K562 (cell line): ENCODE results near the gene CRYBG1. TPM values are rescaled to one million over a fixed set of nuclear protein-coding genes. Genes with fewer than 3 reads are reported as not detected.

ENCODE experiments used
- AFF1 ChIP-seq, 2 experiments: fragments of 450-650 bp; IDR thresholded peaks; 2 replicates each; pipeline ENCODE4 v1.6.1; 2018; ENCODE audit warnings: mild to moderate bottlenecking in 2 of 2, low read depth in 1 of 2; ENCODE audit not compliant: partially characterized antibody in 2 of 2
- BCOR ChIP-seq: fragments of 450-650 bp; IDR thresholded peaks from 2 replicates; pipeline ENCODE4 v1.6.1; 2016
- BRCA1 ChIP-seq, 2 experiments: fragments of 450-650 bp in 1 of 2; sonication (generic) in 1 of 2; formaldehyde crosslinking in 1 of 2; IDR thresholded peaks; 2 replicates each; pipeline versions ENCODE4 v1.5.0 to v1.6.1; 2017 to 2020; ENCODE audit warnings: mild to moderate bottlenecking in 1 of 2, missing genetic modification reagents in 1 of 2
- BRD4 ChIP-seq: fragments of 200-600 bp; sonication (generic); IDR thresholded peaks from 2 replicates; pipeline ENCODE4 v1.6.1; 2017; ENCODE audit warnings: inconsistent platforms
- DDX20 ChIP-seq: fragments of 450-650 bp; IDR thresholded peaks from 2 replicates; pipeline ENCODE4 v1.6.1; 2016; ENCODE audit warnings: missing genetic modification characterization, low read depth, mild to moderate bottlenecking, missing compliant biosample characterization, moderate library complexity
- FOXA3 ChIP-seq, 2 experiments: fragments of 450-650 bp in 1 of 2; sonication (generic) in 1 of 2; formaldehyde crosslinking; IDR thresholded peaks in 1 of 2; conservative IDR thresholded peaks in 1 of 2; 2 replicates each; pipeline versions ENCODE4 v1.4.0 to v1.8.0; 2020 to 2022; ENCODE audit warnings: mild to moderate bottlenecking in 2 of 2, missing genetic modification reagents in 1 of 2
- HNRNPH1 ChIP-seq: fragments of 200-400 bp; formaldehyde crosslinking; optimal IDR thresholded peaks from 2 replicates; pipeline ENCODE3; 2017; ENCODE audit warnings: low read depth, mild to moderate bottlenecking, low read length, moderate library complexity
- LARP7 ChIP-seq: fragments of 450-650 bp; IDR thresholded peaks from 2 replicates; pipeline ENCODE4 v1.6.1; 2016
- NUFIP1 ChIP-seq: fragments of 450-650 bp; IDR thresholded peaks from 2 replicates; pipeline ENCODE4 v1.6.1; 2018; ENCODE audit not compliant: partially characterized antibody
- PCBP2 ChIP-seq: fragments of 200-400 bp; formaldehyde crosslinking; IDR thresholded peaks from 2 replicates; pipeline ENCODE4 v1.6.1; 2018; ENCODE audit warnings: low read length, low read depth, mild to moderate bottlenecking, moderate library complexity; ENCODE audit not compliant: poor library complexity, severe bottlenecking
- ZC3H11A ChIP-seq: IDR thresholded peaks from 2 replicates; pipeline ENCODE4 v1.6.1; 2012; ENCODE audit warnings: low read depth, low read length, improper control_type of control experiment
- ZKSCAN3 ChIP-seq: fragments of 250-450 bp; sonication (Bioruptor Pico); IDR thresholded peaks from 2 replicates; pipeline ENCODE4 v1.4.0; 2020
- ZNF174 ChIP-seq: fragments of 250-450 bp; sonication (Bioruptor Pico); IDR thresholded peaks from 2 replicates; pipeline ENCODE4 v1.4.0; 2020; ENCODE audit warnings: mild to moderate bottlenecking
- ZNF224 ChIP-seq: sonication (generic); formaldehyde crosslinking; IDR thresholded peaks from 2 replicates; pipeline ENCODE4 v1.8.0; 2022; ENCODE audit warnings: mild to moderate bottlenecking, missing genetic modification reagents
- ZNF280A ChIP-seq: fragments of 450-650 bp; IDR thresholded peaks from 2 replicates; pipeline ENCODE4 v1.6.1; 2018; ENCODE audit warnings: mild to moderate bottlenecking, low read depth; ENCODE audit not compliant: partially characterized antibody
- ZNF431 ChIP-seq: sonication (generic); formaldehyde crosslinking; IDR thresholded peaks from 2 replicates; pipeline ENCODE4 v1.8.0; 2022; ENCODE audit warnings: mild to moderate bottlenecking, missing genetic modification reagents
- polyA plus RNA-seq, 8 experiments: library from polyadenylated mRNA; depleted of rRNA in 4 of 8; stranded (reverse) in 5 of 8; unstranded in 3 of 8; fragments of >200 nt; fragmentation: Nextera tagmentation in 2 of 8; fragmentation: Illumina TruSeq in 1 of 8; extraction: Ambion mirVana in 2 of 8; extraction: Trizol in 1 of 8; gene quantifications; 2 replicates each; pipeline versions ENCODE4 v1.2.1 to v1.2.3, GENCODE V29; 2011 to 2014; ENCODE audit warnings: inconsistent platforms in 1 of 8, missing spikeins in 1 of 8
- total RNA-seq, 7 experiments: library from RNA; depleted of rRNA in 6 of 7; stranded (reverse); fragments of >200 nt in 6 of 7; fragmentation: Illumina TruSeq in 2 of 7; extraction: Trizol in 2 of 7; gene quantifications; 2 replicates each; pipeline versions ENCODE4 v1.2.1 to v1.2.3, GENCODE V29; 2011 to 2021; ENCODE audit warnings: low replicate concordance in 1 of 7
- TF ChIP-seq, protein P1 (sequence below): fragments of 450-650 bp; formaldehyde crosslinking; IDR thresholded peaks from 2 replicates; pipeline ENCODE4 v1.4.0; 2020; ENCODE audit warnings: mild to moderate bottlenecking, moderate library complexity
- TF ChIP-seq, protein P2 (sequence below): sonication (generic); formaldehyde crosslinking; IDR thresholded peaks from 2 replicates; pipeline ENCODE4 v1.4.0; 2020; ENCODE audit warnings: mild to moderate bottlenecking, missing genetic modification reagents

The CRYBG1 gene
- total and polyA plus RNA-seq, 9 of the 15 experiments (the other 6 are each of a cell fraction or from before 2014, with no cell fraction given): 0.07 to 0.47 (median 0.11) TPM

DNA sequence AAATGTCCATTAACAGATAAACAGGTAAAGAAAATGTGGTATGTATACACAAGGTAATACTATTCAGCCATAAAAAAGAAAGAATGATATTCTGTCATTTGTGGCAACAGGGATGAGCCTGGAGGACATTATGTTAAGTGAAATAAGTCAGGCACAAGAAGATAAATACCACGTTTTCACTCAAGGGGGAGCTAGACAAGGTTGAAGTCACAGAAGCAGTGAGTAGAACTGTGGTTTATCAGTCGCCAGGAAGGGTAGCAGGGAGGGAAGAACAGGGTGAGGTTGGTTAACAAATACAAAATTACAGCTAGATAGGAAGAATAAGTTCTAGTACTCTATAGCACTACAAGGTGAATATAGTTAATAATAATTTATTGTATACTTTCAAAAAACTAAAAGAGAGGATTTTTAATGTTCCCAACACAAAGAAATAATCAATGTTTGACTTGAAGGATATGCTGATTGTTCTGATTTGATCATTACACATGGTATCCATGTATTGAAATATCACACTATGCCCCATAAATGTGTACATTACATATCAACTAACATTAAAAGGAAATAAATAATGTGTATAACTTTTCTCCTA, 247.7 kb downstream of the CRYBG1 start (continued):
- no peak for TF ChIP-seq BRCA1 (IDR thresholded peaks at IDR 0.05)
- no peak for TF ChIP-seq BRCA1 (CRISPR knock-in tag; IDR thresholded peaks at IDR 0.05)
- no peak for TF ChIP-seq AFF1 (IDR thresholded peaks at IDR 0.05; ENCODE audit: low read depth in 1 of 2, partially characterized antibody in 2 of 2)
- TF ChIP-seq ZKSCAN3 (CRISPR knock-in tag): no peak
- no peak for TF ChIP-seq HNRNPH1
- TF ChIP-seq, protein P1, sequence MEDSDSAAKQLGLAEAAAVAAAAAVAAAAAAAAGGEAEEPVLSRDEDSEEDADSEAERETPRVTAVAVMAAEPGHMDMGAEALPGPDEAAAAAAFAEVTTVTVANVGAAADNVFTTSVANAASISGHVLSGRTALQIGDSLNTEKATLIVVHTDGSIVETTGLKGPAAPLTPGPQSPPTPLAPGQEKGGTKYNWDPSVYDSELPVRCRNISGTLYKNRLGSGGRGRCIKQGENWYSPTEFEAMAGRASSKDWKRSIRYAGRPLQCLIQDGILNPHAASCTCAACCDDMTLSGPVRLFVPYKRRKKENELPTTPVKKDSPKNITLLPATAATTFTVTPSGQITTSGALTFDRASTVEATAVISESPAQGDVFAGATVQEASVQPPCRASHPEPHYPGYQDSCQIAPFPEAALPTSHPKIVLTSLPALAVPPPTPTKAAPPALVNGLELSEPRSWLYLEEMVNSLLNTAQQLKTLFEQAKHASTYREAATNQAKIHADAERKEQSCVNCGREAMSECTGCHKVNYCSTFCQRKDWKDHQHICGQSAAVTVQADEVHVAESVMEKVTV: 0 out of 2 replicates have a peak, but pooled peaks have one; percentile 33
- TF ChIP-seq PCBP2: no peak
- no peak for TF ChIP-seq DDX20 (tag)
- no peak for TF ChIP-seq BCOR
- TF ChIP-seq, protein P2, sequence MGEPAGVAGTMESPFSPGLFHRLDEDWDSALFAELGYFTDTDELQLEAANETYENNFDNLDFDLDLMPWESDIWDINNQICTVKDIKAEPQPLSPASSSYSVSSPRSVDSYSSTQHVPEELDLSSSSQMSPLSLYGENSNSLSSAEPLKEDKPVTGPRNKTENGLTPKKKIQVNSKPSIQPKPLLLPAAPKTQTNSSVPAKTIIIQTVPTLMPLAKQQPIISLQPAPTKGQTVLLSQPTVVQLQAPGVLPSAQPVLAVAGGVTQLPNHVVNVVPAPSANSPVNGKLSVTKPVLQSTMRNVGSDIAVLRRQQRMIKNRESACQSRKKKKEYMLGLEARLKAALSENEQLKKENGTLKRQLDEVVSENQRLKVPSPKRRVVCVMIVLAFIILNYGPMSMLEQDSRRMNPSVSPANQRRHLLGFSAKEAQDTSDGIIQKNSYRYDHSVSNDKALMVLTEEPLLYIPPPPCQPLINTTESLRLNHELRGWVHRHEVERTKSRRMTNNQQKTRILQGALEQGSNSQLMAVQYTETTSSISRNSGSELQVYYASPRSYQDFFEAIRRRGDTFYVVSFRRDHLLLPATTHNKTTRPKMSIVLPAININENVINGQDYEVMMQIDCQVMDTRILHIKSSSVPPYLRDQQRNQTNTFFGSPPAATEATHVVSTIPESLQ (CRISPR knock-in tag): no peak
- TF ChIP-seq ZNF224 (CRISPR knock-in tag): no peak
- no peak for TF ChIP-seq ZC3H11A
- TF ChIP-seq ZNF431: no peak
- TF ChIP-seq LARP7: no peak
- no peak for TF ChIP-seq FOXA3 (CRISPR knock-in tag; conservative IDR thresholded peaks at IDR 0.05 in 1 of 2, IDR thresholded peaks at IDR 0.05 in 1 of 2)
- TF ChIP-seq ZNF174 (CRISPR knock-in tag): no peak
- TF ChIP-seq ZNF280A: no peak
- no peak for TF ChIP-seq BRD4
- no peak for TF ChIP-seq NUFIP1
